ENCODE results near the gene DUSP12. TPM values are rescaled to one million over a fixed set of nuclear protein-coding genes. Genes with fewer than 3 reads are reported as not detected.

The DUSP12 gene
- total RNA-seq = 21.0 TPM

DNA sequence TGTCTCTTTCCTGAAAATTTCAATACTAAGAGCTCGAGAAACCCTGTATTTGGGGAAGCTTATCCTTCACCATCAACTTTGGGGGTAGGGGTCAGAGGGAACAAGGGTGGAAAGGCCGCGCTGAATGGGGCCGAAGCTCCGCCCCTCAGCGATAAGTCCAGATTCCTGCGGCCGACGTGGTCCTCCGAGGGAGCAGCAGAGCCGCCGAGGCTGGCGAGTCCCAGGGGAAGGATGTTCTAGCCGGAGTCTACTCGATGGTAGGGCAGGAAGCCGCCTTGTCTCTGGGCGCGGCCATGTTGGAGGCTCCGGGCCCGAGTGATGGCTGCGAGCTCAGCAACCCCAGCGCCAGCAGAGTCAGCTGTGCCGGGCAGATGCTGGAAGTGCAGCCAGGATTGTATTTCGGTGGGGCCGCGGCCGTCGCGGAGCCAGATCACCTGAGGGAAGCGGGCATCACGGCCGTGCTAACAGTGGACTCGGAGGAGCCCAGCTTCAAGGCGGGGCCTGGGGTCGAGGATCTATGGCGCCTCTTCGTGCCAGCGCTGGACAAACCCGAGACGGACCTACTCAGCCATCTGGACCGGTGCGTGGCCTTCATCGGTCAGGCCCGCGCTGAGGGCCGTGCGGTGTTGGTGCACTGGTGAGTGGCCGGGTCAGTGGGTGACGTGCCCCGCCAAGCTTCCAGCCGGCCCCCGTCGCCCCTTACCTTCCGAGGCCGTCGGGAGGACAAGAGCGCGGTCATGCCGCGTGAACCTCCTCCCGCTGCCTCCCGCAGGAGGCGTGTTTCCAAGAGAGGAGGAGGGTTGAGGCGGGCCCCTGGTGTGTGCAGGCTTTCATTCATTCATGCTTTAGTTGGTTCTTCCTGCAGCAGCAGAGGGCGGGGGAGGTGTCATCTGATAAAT is at the start of gene DUSP12:
Gene DUSP12 (plus strand): TSS at position 278 of the 899 bp plus-strand sequence. CDS start 16 bp downstream, at position 294.
- H3K27ac ChIP-seq = peak within 1 kb of the TSS; percentile 80 to 85
- peaks cover 4 to 10% of the 10 kb centered on the region in 2 donors for H3K4me1 ChIP-seq
- no peaks in the 10 kb centered on the region for H3K9me3 ChIP-seq
- intact Hi-C loops (cut with DNase I) = loop anchor here (5.0 to 10.0 kb wide), 3 partner anchors 352 to 1407 kb away; partner anchors contain the start of genes COPA, NCSTN and NDUFS2
- peak; percentile 69 to 97 for DNase-seq (ENCODE audit: low spot score in 2 of 2)
- H3K4me3 ChIP-seq = peak within 1 kb of the TSS; percentile 78 to 90
- peaks cover 16 to 31% of the 10 kb centered on the region in 2 donors for H3K36me3 ChIP-seq
- TF ChIP-seq, protein P1, sequence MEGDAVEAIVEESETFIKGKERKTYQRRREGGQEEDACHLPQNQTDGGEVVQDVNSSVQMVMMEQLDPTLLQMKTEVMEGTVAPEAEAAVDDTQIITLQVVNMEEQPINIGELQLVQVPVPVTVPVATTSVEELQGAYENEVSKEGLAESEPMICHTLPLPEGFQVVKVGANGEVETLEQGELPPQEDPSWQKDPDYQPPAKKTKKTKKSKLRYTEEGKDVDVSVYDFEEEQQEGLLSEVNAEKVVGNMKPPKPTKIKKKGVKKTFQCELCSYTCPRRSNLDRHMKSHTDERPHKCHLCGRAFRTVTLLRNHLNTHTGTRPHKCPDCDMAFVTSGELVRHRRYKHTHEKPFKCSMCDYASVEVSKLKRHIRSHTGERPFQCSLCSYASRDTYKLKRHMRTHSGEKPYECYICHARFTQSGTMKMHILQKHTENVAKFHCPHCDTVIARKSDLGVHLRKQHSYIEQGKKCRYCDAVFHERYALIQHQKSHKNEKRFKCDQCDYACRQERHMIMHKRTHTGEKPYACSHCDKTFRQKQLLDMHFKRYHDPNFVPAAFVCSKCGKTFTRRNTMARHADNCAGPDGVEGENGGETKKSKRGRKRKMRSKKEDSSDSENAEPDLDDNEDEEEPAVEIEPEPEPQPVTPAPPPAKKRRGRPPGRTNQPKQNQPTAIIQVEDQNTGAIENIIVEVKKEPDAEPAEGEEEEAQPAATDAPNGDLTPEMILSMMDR (IDR thresholded peaks at IDR 0.05) = peak in 2 of 3 experiments; percentile 7 to 31
- no peaks in the 10 kb centered on the region for H3K27me3 ChIP-seq

DNA sequence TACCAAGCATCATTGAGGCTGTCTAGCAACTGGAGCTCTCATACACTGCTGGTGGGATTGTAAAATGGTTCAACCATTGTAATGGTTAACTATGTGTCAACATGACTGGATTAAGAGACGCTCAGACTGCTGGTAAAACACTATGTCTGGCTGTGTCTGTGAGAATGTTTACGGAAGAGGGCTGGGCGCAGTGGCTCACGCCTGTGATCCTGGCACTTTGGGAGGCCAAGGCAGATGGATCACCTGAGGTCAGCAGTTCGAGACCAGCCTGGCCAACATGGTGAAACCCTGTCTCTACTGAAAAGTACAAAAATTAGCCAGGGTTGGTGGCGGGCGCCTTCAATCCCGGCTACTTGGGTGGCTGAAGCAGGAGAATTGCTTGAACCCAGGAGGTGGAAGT is 47.3 kb upstream of the DUSP12 start:
- Histone ChIP-seq H3K27me3 (no peaks in the 10 kb centered on the region), H3K36me3 (no peaks in the 10 kb centered on the region), H3K4me1 (peaks cover 0 to 4% of the 10 kb centered on the region in 2 donors), H3K4me3 (no peak overlapping the region), H3K9me3 (no peaks in the 10 kb centered on the region), H3K27ac (no peak overlapping the region)
- TF ChIP-seq, protein P1 (IDR thresholded peaks at IDR 0.05) = no peak
- DNase-seq (ENCODE audit: low spot score in 2 of 2) = no peak
- intact Hi-C loops (cut with DNase I) = no loop called here

GRCh38 chr1:161705537-161705936 is 44.0 kb upstream of the DUSP12 start:
- no peaks in the 10 kb centered on the region for H3K9me3 ChIP-seq
- TF ChIP-seq, protein P1 (IDR thresholded peaks at IDR 0.05) = no peak
- intact Hi-C loops (cut with DNase I) = no loop called here
- no peaks in the 10 kb centered on the region for H3K36me3 ChIP-seq
- peaks cover 0 to 4% of the 10 kb centered on the region in 2 donors for H3K4me1 ChIP-seq
- H3K27ac ChIP-seq = peak overlapping the region; percentile 22 to 81
- H3K4me3 ChIP-seq = no peak overlapping the region
- no peak for DNase-seq (ENCODE audit: low spot score in 2 of 2)
- no peaks in the 10 kb centered on the region for H3K27me3 ChIP-seq

GRCh38 chr1:161706113-161706481 is 43.5 kb upstream of the DUSP12 start:
- H3K27me3 ChIP-seq = no peaks in the 10 kb centered on the region
- no peak overlapping the region for H3K4me3 ChIP-seq
- TF ChIP-seq, protein P1 (IDR thresholded peaks at IDR 0.05) = no peak
- H3K36me3 ChIP-seq = no peaks in the 10 kb centered on the region
- DNase-seq (ENCODE audit: low spot score in 2 of 2) = no peak
- H3K4me1 ChIP-seq = peaks cover 0 to 4% of the 10 kb centered on the region in 2 donors
- intact Hi-C loops (cut with DNase I) = loop anchor here (1.0 kb wide), 1 partner anchor 20 kb away; no protein-coding TSS in a partner anchor
- no peaks in the 10 kb centered on the region for H3K9me3 ChIP-seq
- H3K27ac ChIP-seq = peak overlapping the region; percentile 22 to 81

DNA sequence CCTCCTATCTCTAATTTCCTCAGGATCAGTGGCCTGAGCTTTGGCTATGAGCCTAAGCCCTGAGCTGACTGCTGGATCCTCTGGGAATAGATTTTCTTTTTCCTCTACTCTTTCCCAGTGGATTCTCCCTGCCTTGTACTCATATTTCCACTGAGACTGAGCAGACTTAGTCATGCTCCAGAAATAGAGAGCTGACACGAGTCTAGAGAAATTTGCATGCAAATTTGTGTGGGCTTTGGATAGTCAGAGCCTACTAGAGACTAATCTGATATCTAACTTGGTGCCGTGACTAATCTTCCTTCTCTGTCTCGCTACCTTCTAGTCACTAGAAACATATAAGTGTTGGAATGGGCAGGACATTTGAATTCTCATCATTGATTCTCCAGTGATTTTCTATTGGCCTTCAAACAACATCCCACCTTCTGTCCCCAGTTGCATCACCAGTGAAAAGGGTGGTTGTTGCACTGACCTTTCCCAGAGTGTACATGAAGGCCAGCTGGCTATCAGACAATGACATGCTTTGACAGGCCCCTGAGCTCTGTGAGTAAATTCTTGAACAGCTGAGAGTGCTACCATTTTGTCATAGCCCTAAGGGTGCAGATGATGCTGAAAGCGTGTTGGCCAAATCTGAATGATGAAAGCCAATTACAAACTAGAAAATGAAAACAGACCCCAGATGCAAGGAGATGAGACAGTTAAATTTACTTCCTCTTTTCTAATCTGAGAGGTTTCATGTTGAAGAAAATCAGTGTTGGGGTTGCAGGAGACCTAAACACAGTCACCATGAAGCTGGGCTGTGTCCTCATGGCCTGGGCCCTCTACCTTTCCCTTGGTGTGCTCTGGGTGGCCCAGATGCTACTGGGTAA is 42.9 kb upstream of the DUSP12 start, which contains the start of gene FCRLA:
Gene FCRLA (plus strand): TSS at position 748 of the 866 bp plus-strand sequence. CDS start 36 bp downstream, at position 784.
- peak within 1 kb of the TSS; percentile 58 to 81 for H3K27ac ChIP-seq
- peaks cover 0 to 4% of the 10 kb centered on the region in 2 donors for H3K4me1 ChIP-seq
- H3K9me3 ChIP-seq = no peaks in the 10 kb centered on the region
- H3K36me3 ChIP-seq = no peaks in the 10 kb centered on the region
- intact Hi-C loops (cut with DNase I) = loop anchor here (1.0 kb wide), 1 partner anchor 20 kb away; no protein-coding TSS in a partner anchor
- no peaks in the 10 kb centered on the region for H3K27me3 ChIP-seq
- H3K4me3 ChIP-seq = no peak within 1 kb of the TSS
- TF ChIP-seq, protein P1 (IDR thresholded peaks at IDR 0.05) = no peak
- no peak for DNase-seq (ENCODE audit: low spot score in 2 of 2)
